ENCODE results near the gene CELA2B. TPM values are rescaled to one million over a fixed set of nuclear protein-coding genes. Genes with fewer than 3 reads are reported as not detected.

CELA2B gene
- polyA plus RNA-seq, 3 donors = not detected

DNA sequence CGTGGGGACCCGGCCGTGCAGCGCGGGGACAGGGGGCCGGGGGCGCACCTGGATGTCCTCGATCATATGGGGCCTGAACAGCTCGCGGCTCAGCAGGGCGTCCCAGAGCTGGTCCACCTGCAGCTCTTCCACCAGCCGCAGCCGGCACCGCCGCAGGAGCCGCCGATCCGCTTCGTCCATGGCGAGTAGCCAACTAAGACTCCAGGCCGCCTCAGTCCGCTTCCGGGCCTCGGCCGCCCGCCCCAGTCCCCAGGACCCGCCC, 48.0 kb downstream of the CELA2B start, which contains the start of gene CASP9:
CASP9 (minus strand) TSS at position 195 of the 262 bp plus-strand sequence; CDS start at position 180, 15 bp downstream.
- H3K9me3 ChIP-seq (replicated peaks in 1 of 2; ENCODE audit: control insufficient read depth in 1 of 2, insufficient read depth in 1 of 2, low read length in 2 of 2) = no peaks in the 10 kb centered on the region
- intact Hi-C loops (cut with micrococcal nuclease) = loop anchor here in 1 of 2 donors (5.0 kb wide), 2 partner anchors 112 to 843 kb away; partner anchors contain the start of gene SZRD1
- peaks cover 31% of the 10 kb centered on the region for H3K79me2 ChIP-seq (ENCODE audit: insufficient read depth, low read length)
- WGBS (ENCODE audit: insufficient coverage) = under 1% methylated on average over 25 of the region's 27 CpGs
- H2AFZ ChIP-seq (ENCODE audit: insufficient read depth, low read depth, low read length, poor library complexity, severe bottlenecking) = peak within 1 kb of the TSS; percentile 68
- Mint-ChIP-seq H3K9me3 (peaks cover 0 to 1% (median 0%) of the 10 kb centered on the region in 7 donors), H3K4me3 (peak within 1 kb of the TSS; percentile 85 to 91), H3K36me3 (peaks cover 3 to 5% of the 10 kb centered on the region in 2 donors), H3K27me3 (ENCODE audit: low read depth in 3 of 3) (peaks cover 0 to 3% (median 0%) of the 10 kb centered on the region in 3 donors), H3K4me1 (peaks cover 43% of the 10 kb centered on the region), H3K27ac (peak within 1 kb of the TSS; percentile 98 to 100 (median 99))
- H3K4me2 ChIP-seq (replicated peaks; ENCODE audit: extremely low read depth, low read length, poor library complexity, severe bottlenecking) = peak within 1 kb of the TSS; percentile 84
- H3K27ac ChIP-seq (ENCODE audit: low read depth in 1 of 2, low read length in 2 of 2) = peak within 1 kb of the TSS; percentile 94
- TF ChIP-seq, protein P1, sequence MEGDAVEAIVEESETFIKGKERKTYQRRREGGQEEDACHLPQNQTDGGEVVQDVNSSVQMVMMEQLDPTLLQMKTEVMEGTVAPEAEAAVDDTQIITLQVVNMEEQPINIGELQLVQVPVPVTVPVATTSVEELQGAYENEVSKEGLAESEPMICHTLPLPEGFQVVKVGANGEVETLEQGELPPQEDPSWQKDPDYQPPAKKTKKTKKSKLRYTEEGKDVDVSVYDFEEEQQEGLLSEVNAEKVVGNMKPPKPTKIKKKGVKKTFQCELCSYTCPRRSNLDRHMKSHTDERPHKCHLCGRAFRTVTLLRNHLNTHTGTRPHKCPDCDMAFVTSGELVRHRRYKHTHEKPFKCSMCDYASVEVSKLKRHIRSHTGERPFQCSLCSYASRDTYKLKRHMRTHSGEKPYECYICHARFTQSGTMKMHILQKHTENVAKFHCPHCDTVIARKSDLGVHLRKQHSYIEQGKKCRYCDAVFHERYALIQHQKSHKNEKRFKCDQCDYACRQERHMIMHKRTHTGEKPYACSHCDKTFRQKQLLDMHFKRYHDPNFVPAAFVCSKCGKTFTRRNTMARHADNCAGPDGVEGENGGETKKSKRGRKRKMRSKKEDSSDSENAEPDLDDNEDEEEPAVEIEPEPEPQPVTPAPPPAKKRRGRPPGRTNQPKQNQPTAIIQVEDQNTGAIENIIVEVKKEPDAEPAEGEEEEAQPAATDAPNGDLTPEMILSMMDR (IDR thresholded peaks at IDR 0.05) = no peak
- H3K4me1 ChIP-seq (ENCODE audit: control insufficient read depth in 1 of 2, insufficient read depth in 2 of 2, low read length in 2 of 2) = peaks cover 32 to 37% of the 10 kb centered on the region in 2 donors
- peak within 1 kb of the TSS; percentile 60 to 99 (median 90) for H3K4me3 ChIP-seq (replicated peaks in 1 of 3; ENCODE audit: low read depth in 2 of 3, low read length in 3 of 3)
- H3K36me3 ChIP-seq (replicated peaks in 1 of 2; ENCODE audit: control insufficient read depth in 1 of 2, insufficient read depth in 2 of 2, low read length in 2 of 2) = no peaks in the 10 kb centered on the region
- no peaks in the 10 kb centered on the region for H3K27me3 ChIP-seq (ENCODE audit: control insufficient read depth in 2 of 2, insufficient read depth in 2 of 2, low read length in 2 of 2)
- H3K9ac ChIP-seq (ENCODE audit: insufficient read depth, low read length, poor library complexity, severe bottlenecking) = peak within 1 kb of the TSS; percentile 76
- no peak for DNase-seq
- no peaks in the 10 kb centered on the region for H4K20me1 ChIP-seq (ENCODE audit: insufficient read depth, low read length)

DNA sequence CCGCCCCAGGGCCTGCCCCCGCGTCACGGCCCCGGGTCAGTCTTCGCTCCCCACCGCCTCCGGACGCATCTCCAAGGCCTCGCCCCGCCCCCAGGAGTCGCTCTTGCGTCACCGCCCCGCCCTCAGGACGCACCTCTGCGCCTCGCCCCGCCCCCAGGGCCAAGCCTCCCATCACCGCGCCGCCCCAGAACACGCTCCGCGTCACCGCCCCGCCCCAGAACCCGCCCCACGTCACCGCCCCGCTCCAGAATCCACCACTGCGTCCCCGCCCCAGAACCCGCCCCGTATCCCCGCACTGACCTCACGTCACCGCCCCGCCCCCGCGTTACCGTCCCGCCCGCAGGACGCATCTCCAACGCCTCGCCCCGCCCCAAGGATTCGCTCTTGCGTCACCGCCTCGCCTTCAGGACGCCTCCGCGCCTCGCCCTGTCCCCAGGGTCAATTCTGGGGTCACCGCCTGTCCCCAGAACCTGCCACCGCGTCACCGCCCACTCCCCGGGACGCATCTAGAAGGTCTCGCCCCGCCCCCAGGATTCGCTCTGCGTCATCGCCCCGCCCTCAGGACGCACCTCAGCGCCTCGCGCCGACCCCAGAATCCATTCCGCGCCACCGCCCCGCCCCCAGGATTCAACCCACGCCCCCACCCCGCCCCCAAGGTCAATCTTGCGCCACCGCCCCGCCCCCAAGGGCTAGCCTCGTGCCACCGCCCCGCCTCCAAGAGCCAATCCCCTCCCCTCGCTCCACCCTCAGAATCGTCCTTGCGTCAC, 48.6 kb downstream of the CELA2B start:
- Histone ChIP-seq H3K9ac (ENCODE audit: insufficient read depth, low read length, poor library complexity, severe bottlenecking) (peak overlapping the region; percentile 76), H3K27ac (ENCODE audit: low read depth in 1 of 2, low read length in 2 of 2) (peak overlapping the region; percentile 94), H2AFZ (ENCODE audit: insufficient read depth, low read depth, low read length, poor library complexity, severe bottlenecking) (no peak overlapping the region), H3K4me1 (ENCODE audit: control insufficient read depth in 1 of 2, insufficient read depth in 2 of 2, low read length in 2 of 2) (peaks cover 32 to 37% of the 10 kb centered on the region in 2 donors), H3K36me3 (replicated peaks in 1 of 2; ENCODE audit: control insufficient read depth in 1 of 2, insufficient read depth in 2 of 2, low read length in 2 of 2) (no peaks in the 10 kb centered on the region), H4K20me1 (ENCODE audit: insufficient read depth, low read length) (no peaks in the 10 kb centered on the region), H3K4me2 (replicated peaks; ENCODE audit: extremely low read depth, low read length, poor library complexity, severe bottlenecking) (peak overlapping the region; percentile 84), H3K4me3 (replicated peaks in 1 of 3; ENCODE audit: low read depth in 2 of 3, low read length in 3 of 3) (peak overlapping the region; percentile 59 to 99 (median 90)), H3K79me2 (ENCODE audit: insufficient read depth, low read length) (peaks cover 31% of the 10 kb centered on the region), H3K27me3 (ENCODE audit: control insufficient read depth in 2 of 2, insufficient read depth in 2 of 2, low read length in 2 of 2) (no peaks in the 10 kb centered on the region), H3K9me3 (replicated peaks in 1 of 2; ENCODE audit: control insufficient read depth in 1 of 2, insufficient read depth in 1 of 2, low read length in 2 of 2) (no peaks in the 10 kb centered on the region)
- DNase-seq = peak; percentile 96 to 100 (median 99)
- TF ChIP-seq, protein P1 (IDR thresholded peaks at IDR 0.05) = no peak
- WGBS (ENCODE audit: insufficient coverage) = under 1% methylated on average over 55 of the region's 88 CpGs
- Mint-ChIP-seq H3K36me3 (peaks cover 1 to 3% of the 10 kb centered on the region in 2 donors), H3K4me3 (peak overlapping the region; percentile 85 to 91), H3K9me3 (peaks cover 0 to 1% (median 0%) of the 10 kb centered on the region in 7 donors), H3K27ac (peak overlapping the region; percentile 98 to 100 (median 99)), H3K27me3 (ENCODE audit: low read depth in 3 of 3) (peaks cover 0 to 3% (median 0%) of the 10 kb centered on the region in 3 donors), H3K4me1 (peaks cover 43% of the 10 kb centered on the region)
- intact Hi-C loops (cut with micrococcal nuclease) = loop anchor here (5.0 kb wide), 3 partner anchors 93 to 843 kb away; partner anchors contain the start of genes DDI2 (in 2 of the 2) and SZRD1 (in 1 of the 2)
